Gastroesophageal sphincter (tissue), 3 donors: ENCODE data around the gene SPACA5.
"Not testable (repeated sequence)": the region's sequence is repeated elsewhere in the genome, so short reads cannot be mapped to it uniquely, and the experiment has no call there.

Source experiments
- EP300 ChIP-seq: sonication (generic); formaldehyde crosslinking; IDR thresholded peaks from one replicate; pipeline ENCODE4 v1.6.1; 2017; ENCODE audit warnings: antibody characterized with exemption, mild to moderate bottlenecking
- POLR2A ChIP-seq, 2 donors: fragments of 450-650 bp; IDR thresholded peaks; one replicate each; pipeline ENCODE4 v1.6.1; 2017; ENCODE audit warnings: antibody characterized with exemption in 2 of 2, mild to moderate bottlenecking in 2 of 2, moderate library complexity in 1 of 2
- POLR2AphosphoS5 ChIP-seq: sonication (generic); formaldehyde crosslinking; IDR thresholded peaks from one replicate; pipeline ENCODE4 v1.6.1; 2017; ENCODE audit warnings: antibody characterized with exemption
- TF ChIP-seq, protein P1 (sequence below), 4 experiments: fragments of 200-600 bp in 2 of 4; fragments of 450-650 bp in 2 of 4; sonication (generic) in 1 of 4; IDR thresholded peaks; one replicate each; pipeline ENCODE4 v1.5.1; 2017 to 2019; ENCODE audit warnings: antibody characterized with exemption in 4 of 4, mild to moderate bottlenecking in 2 of 4, moderate library complexity in 2 of 4

DNA sequence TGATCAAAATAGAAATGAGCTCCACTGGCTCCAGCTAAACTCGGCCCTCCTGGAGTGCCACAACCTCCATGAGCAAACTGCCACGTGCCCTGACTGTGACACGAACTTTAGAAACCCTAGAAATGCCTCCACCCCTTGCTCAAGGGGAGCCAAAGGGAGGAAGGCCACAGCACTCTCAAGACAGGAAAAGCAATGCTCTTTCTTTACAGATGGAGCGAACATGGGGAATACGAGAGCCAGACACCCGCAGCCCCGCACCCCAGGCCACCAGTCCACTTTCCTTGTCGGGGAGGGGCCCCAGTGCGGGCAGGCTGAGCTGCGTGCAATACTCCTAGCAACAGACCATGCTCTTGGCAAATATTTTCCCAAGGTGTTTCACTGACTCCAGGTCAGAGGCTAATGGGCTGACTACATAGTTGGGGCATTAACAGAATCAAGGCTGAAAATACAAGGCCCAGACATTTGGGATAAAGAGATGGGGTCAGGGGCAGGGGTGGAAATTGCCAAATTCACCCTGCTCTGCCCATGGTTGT, 23.9 kb downstream of the SPACA5 start:
- not testable (repeated sequence) for TF ChIP-seq POLR2A (IDR thresholded peaks at IDR 0.05); EP300; POLR2AphosphoS5
- TF ChIP-seq, protein P1, sequence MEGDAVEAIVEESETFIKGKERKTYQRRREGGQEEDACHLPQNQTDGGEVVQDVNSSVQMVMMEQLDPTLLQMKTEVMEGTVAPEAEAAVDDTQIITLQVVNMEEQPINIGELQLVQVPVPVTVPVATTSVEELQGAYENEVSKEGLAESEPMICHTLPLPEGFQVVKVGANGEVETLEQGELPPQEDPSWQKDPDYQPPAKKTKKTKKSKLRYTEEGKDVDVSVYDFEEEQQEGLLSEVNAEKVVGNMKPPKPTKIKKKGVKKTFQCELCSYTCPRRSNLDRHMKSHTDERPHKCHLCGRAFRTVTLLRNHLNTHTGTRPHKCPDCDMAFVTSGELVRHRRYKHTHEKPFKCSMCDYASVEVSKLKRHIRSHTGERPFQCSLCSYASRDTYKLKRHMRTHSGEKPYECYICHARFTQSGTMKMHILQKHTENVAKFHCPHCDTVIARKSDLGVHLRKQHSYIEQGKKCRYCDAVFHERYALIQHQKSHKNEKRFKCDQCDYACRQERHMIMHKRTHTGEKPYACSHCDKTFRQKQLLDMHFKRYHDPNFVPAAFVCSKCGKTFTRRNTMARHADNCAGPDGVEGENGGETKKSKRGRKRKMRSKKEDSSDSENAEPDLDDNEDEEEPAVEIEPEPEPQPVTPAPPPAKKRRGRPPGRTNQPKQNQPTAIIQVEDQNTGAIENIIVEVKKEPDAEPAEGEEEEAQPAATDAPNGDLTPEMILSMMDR (IDR thresholded peaks at IDR 0.05) = not testable (repeated sequence)
